Measurements from ENCODE around the gene RMND1.
"Not testable (repeated sequence)": the region's sequence is repeated elsewhere in the genome, so short reads cannot be mapped to it uniquely, and the experiment has no call there.

RMND1 gene

DNA sequence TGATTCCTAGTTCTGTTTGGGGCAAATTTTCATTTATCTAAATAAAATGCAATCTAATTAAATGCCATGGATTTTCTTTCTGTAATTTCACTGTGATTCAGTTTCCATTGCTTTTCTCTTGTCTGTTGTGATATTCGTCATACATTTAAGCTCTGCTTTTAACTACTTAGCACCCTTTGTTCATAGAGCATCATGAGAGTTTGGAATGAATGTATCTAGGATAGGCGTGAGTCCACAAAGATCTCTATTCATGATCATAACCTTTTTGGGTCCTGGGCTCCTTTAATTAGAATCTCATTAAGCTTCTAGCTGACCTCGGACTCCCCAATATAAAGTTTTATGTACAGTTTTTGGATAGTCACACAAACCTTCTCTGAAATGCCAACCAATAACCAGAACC lies 93.5 kb downstream of the RMND1 start:
- DNase-seq (ENCODE audit: insufficient read length, low spot score) (no peak), FAIRE-seq (no peak)
- TF ChIP-seq PAX5 (IDR thresholded peaks at IDR 0.05; ENCODE audit: insufficient read depth, low read length, severe bottlenecking) = no peak
- no peak for TF ChIP-seq POLR2A (IDR thresholded peaks at IDR 0.05; ENCODE audit: low read depth, low read length)
- no peak for TF ChIP-seq TAF1 (IDR thresholded peaks at IDR 0.05; ENCODE audit: low read depth, low read length)
- no peak for TF ChIP-seq POLR2AphosphoS5 (IDR thresholded peaks at IDR 0.05; ENCODE audit: low read depth, low read length)
- TF ChIP-seq SPI1 (IDR thresholded peaks at IDR 0.05; ENCODE audit: low read depth, low read length) = no peak
- TF ChIP-seq POU2F2 (IDR thresholded peaks at IDR 0.05; ENCODE audit: low read depth, low read length) = no peak

DNA sequence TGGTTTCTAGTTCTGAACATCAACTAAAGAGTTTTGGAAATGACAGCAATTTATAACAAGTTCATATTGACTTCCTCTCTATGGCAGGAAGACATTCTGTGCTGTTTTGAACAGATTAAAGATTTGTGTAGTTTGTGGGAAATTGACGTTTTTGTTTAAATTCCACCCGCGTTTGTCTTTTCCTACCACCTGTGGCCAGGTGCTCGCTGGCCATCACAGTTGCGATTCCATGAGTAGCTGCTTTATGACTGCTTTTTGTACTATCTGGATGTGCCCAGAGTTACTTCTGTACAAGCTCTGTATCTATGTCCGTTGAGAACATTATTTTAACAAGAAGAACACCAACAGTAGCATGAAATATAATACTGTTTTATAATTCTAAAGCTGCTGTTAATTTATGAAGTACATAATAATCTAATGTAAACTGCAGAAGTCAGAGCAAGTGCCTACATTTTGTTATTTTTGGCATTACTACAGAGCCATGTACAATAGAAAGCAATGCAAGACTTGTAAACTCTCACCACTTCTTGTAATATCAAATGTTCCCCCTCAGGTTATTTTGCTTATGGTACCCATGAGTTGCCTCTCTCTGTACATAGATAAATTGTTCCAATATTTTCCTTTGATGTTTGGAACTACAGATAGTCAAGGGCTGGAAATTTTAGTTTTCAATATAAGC lies 94.0 kb downstream of the RMND1 start:
- TF ChIP-seq POLR2AphosphoS5 (IDR thresholded peaks at IDR 0.05; ENCODE audit: low read depth, low read length) = no peak
- DNase-seq (ENCODE audit: insufficient read length, low spot score) (no peak), FAIRE-seq (no peak)

DNA sequence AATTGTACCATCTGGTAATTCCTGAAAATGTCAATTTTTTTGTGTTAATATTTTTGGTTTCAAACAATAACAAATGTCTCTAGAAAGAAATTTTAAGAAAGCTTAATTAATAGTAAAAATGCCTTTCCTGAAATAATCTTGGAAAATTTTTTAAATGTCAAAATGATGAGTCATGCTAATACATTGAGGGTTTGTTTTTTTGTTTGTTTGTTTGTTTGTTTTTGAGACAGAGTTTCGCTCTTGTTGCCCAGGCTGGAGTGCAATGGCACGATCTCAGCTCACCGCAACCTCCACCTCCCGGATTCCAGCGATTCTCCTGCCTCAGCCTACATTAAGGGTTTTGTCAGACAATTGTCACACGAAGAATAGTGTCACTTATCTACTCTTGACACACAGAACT lies 94.9 kb downstream of the RMND1 start:
- not testable (repeated sequence) for DNase-seq (ENCODE audit: insufficient read length, low spot score); FAIRE-seq

Data from GM12891 (cell line).